K562 (cell line): ENCODE data around the gene ZNF473.

Source experiments
- CTCF ChIP-seq, 3 experiments: IDR thresholded peaks in 2 of 3; conservative IDR thresholded peaks in 1 of 3; 2 replicates each; pipeline ENCODE4 v1.5.1; 2011 to 2012; ENCODE audit warnings: low read length in 3 of 3, mild to moderate bottlenecking in 3 of 3, control low read depth in 2 of 3, improper control_type of control experiment in 1 of 3, inconsistent platforms in 1 of 3, low read depth in 1 of 3, mixed read lengths in 1 of 3, moderate library complexity in 1 of 3; ENCODE audit not compliant: insufficient read depth in 2 of 3
- JUN ChIP-seq, 2 experiments: sonication (generic) in 1 of 2; formaldehyde crosslinking in 1 of 2; IDR thresholded peaks; 2 replicates each; pipeline versions ENCODE4 v1.6.1 to v1.8.0; 2012 to 2022; ENCODE audit warnings: borderline replicate concordance in 2 of 2, mild to moderate bottlenecking in 2 of 2, improper control_type of control experiment in 1 of 2, low read depth in 1 of 2, low read length in 1 of 2, missing genetic modification reagents in 1 of 2
- SREBF2 ChIP-seq: sonication (generic); formaldehyde crosslinking; IDR thresholded peaks from 2 replicates; pipeline ENCODE4 v1.4.0; 2020; ENCODE audit warnings: mild to moderate bottlenecking, missing genetic modification reagents
- ZNF395 ChIP-seq: fragments of 200-800 bp; sonication (Bioruptor generic); IDR thresholded peaks from 2 replicates; pipeline ENCODE4 v1.6.1; 2017; ENCODE audit warnings: missing genetic modification characterization, missing compliant biosample characterization

- TF ChIP-seq CTCF (IDR thresholded peaks at IDR 0.05 in 2 of 3, conservative IDR thresholded peaks at IDR 0.05 in 1 of 3; ENCODE audit: insufficient read depth in 2 of 3, low read depth in 1 of 3, low read length in 3 of 3) (no peak), JUN (IDR thresholded peaks at IDR 0.05; ENCODE audit: borderline replicate concordance, low read depth, low read length) (no peak), JUN (CRISPR knock-in tag; IDR thresholded peaks at IDR 0.05; ENCODE audit: borderline replicate concordance) (no peak), ZNF395 (no peak), SREBF2 (CRISPR knock-in tag) (no peak)
Observed at GRCh38 chr19:50001775-50002174, 24.0 kb upstream of the ZNF473 start.
